Adipose tissue (tissue), 3 donors: ENCODE results near the gene HBA1. TPM values are rescaled to one million over a fixed set of nuclear protein-coding genes. Genes with fewer than 3 reads are reported as not detected.
"Not testable (repeated sequence)": the region's sequence is repeated elsewhere in the genome, so short reads cannot be mapped to it uniquely, and the experiment has no call there.

Source experiments
- H3K27ac ChIP-seq: one replicate; pipeline ENCODE4 v1.5.1; 2013; ENCODE audit warnings: low read depth, low read length
- WGBS, 3 donors: extraction: QIAGEN DNeasy Blood & Tissue Kit; methylation state at CpG; one replicate each; pipeline ENCODE4 v1.1.7; 2013; 5-methylcytosine and 5-hydroxymethylcytosine counted together
- polyA plus RNA-seq, 3 donors: library from polyadenylated mRNA; stranded (reverse); fragments of 200-250 nt; gene quantifications; one replicate each; pipeline ENCODE4 v1.2.3, GENCODE V29; 2013
- donor health status: healthy with polysubstance abuse.
- donor health status: Bipolar disorder and iron deficiency.
- donor health status: healthy.

HBA1 gene
- polyA plus RNA-seq, 3 donors = 6.7 to 330 (median 28.5) TPM

DNA sequence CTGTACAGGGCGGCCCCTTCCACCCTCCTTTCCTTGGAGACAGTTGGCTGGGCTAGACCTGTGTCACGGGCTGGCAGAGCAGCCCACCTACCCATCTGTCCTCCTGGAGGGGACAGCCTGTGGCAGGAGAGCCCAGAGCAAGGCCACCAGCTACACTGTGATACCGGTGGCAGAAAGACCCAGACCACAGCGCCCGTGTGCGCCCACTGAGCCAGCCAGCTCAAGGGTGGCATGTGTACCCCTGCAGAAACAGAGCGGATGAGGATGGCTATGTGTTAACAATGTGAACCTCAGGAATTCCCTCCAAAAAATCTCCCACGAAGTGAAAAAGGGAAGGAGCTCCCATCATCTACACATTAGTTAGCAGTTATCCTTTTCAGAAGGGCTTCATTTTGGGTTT lies 10.8 kb downstream of the HBA1 start:
- 94 to 98% (median 98%) methylated on average over 8 of the region's 8 CpGs for WGBS, 3 donors

DNA sequence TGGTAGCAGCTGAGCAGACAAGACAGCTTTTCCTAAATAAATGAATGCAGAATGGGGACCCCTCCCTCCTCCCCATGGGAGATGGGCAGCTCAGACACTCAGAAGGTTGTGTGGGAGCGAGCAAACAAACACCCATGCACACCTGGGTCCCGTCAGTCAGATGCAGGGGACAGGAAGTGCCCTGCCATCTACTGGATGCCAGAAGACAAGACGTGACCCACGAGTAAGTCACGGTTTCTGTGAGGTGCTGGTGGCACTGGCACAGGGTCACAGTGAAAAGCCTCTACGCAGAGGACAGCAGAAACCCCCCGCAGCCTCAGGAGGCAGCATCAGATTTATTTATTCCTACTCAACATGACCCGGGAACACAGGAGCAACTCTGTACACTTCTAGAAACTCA lies 12.2 kb downstream of the HBA1 start:
- 68 to 82% (median 74%) methylated on average over 8 of the region's 8 CpGs for WGBS, 3 donors
- H3K27ac ChIP-seq = no peak overlapping the region

More for the DNA sequence above, 10.8 kb downstream of the HBA1 start:
- no peak overlapping the region for H3K27ac ChIP-seq

DNA sequence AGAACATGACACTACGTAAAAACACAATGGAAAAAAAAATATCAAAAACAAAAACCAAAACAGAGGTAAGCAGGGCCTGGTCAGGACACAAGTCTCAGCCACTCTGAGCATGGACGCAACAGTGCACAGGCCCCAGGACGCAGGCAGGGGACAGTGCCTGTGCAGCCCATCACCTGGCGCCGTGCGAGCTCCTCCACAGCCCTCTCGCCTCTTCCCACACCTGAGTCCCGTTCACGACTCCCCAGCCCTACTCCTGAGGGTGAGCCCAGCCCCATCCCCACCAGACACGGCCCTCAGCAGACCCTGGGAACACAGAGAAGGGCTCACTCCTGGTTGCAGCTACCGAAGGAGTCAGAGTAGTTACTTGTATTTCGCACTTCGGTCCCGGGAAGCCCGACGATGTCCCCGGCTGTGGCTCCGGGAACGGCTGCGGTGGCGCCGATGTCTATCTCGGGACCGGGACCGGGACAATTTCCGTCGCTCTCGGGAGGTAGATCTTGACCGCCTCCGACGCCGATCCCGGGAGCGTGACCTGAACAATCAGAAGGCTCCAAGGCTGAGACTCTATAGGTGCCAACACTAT lies 13.2 kb downstream of the HBA1 start:
- no peak overlapping the region for H3K27ac ChIP-seq
- WGBS, 3 donors = 92 to 95% (median 95%) methylated on average over 34 of the region's 34 CpGs

GRCh38 chr16:191831-192230 lies 15.4 kb downstream of the HBA1 start:
- H3K27ac ChIP-seq = no peak overlapping the region
- WGBS, 3 donors = 84 to 90% (median 86%) methylated on average over 4 of the region's 4 CpGs

DNA sequence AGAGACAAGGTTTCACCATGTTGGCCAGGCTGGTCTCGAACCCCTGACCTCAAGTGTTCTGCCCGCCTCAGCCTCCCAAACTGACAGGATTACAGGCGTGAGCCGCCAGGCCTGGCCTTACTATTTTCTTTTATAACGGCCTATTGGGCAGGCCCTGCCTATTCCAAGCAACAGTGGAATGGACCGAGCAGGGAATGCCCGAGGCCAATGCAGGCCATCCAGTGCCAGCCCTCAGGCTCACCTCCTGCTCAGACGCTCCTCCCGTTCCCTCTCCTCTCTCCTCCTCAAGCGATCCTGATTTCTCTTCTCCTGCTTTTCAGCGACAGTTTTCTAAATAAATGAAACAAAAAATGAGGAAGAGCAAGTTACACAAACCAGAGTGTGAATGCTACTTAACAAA lies 16.2 kb downstream of the HBA1 start:
- H3K27ac ChIP-seq = no peak overlapping the region
- 93 to 96% (median 95%) methylated on average over 11 of the region's 11 CpGs for WGBS, 3 donors

DNA sequence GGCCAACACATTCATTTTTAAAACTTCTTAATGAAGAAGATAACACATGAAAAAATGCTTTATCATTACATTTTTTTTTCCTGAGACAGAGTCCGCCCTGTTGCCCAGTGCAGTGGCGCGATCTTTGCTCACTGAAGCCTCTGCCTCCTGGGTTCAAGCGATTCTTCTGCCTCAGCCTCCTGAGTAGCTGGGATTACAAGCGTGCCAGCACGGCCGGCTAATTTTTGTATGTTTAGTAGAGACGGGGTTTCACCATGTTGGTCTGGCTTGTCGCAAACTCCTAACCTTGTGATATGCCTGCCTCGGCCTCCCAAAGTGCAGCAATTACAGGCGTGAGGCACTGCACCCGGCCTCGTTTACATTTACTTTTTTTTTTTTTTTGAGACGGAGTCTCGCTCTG lies 17.0 kb downstream of the HBA1 start:
- 92 to 94% (median 93%) methylated on average over 13 to 15 of the region's 15 CpGs for WGBS, 3 donors
- no peak overlapping the region for H3K27ac ChIP-seq

DNA sequence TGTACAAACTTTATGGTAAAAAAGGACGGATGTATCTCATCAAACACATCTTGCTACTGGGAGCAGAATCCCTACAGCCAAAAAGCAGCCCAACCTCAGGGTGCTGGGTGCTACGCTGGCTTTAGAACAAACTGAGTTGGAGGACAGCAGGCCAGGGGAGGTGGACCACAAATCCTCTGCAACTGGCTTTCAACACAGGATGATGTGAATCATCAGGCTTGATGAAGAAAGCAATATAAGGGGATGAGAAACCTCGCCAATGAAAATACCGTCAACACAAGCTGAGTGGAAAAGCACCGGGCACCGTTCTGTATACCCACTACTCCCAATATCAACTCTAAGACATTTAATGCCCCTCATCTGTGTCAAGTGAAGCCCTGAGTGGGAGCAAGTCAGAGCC lies 18.0 kb downstream of the HBA1 start:
- WGBS, 3 donors = 86 to 97% (median 90%) methylated on average over 6 of the region's 6 CpGs
- H3K27ac ChIP-seq = no peak overlapping the region

- H3K27ac ChIP-seq = no peak overlapping the region
- WGBS, 3 donors = 92 to 99% (median 93%) methylated on average over 5 of the region's 5 CpGs
Measured at GRCh38 chr16:200388-200787, 23.9 kb downstream of the HBA1 start.

DNA sequence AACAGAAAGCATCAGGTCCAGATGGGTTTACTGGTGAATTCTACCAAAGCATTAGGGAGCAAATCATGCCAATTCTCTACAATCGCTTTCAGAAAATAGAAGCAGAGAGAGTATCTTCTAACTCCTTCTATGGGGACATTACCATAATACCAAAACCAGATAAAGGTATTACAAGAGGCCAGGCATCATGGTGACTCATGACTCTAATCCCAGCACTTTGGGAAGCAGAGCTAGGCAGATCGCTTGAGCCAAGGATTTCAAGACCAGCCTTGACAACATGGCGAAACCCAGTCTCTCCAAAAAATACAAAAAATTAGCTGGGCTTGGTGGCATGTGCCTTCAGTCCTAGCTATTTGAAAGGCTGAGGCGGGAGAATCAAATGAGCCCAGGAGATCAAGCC lies 26.8 kb downstream of the HBA1 start:
- no peak overlapping the region for H3K27ac ChIP-seq
- WGBS, 3 donors = 91 to 98% (median 96%) methylated on average over 4 of the region's 4 CpGs

GRCh38 chr16:204046-204445 lies 27.6 kb downstream of the HBA1 start:
- WGBS, 3 donors = 91 to 96% (median 94%) methylated on average over 9 of the region's 9 CpGs
- not testable (repeated sequence) for H3K27ac ChIP-seq

DNA sequence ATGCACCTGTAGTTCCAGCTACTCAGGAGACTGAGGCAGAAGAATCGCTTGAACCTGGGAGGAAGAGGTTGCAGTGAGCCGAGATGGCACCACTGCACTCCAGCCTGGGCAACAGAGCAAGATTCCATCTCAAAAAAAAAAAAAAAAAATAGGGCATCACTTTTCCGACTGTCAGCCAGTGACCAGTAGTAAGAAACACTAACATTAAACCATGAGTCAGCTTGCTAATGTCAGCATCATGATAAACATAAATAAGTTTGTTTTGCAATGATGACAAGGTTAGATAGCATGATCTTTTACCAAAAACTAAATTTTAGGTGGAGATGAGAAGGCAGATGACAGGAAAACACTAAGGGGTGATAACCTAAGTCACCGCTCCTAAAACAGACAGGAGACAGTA lies 32.9 kb downstream of the HBA1 start:
- whole genome bisulfite sequencing, 3 donors = 86 to 96% (median 95%) methylated on average over 4 of the region's 4 CpGs
- not testable (repeated sequence) for H3K27ac ChIP-seq

- WGBS, 3 donors = 87 to 91% (median 87%) methylated on average over 14 of the region's 14 CpGs
- H3K27ac ChIP-seq = not testable (repeated sequence)
Measured at GRCh38 chr16:211631-212180, 35.2 kb downstream of the HBA1 start.

DNA sequence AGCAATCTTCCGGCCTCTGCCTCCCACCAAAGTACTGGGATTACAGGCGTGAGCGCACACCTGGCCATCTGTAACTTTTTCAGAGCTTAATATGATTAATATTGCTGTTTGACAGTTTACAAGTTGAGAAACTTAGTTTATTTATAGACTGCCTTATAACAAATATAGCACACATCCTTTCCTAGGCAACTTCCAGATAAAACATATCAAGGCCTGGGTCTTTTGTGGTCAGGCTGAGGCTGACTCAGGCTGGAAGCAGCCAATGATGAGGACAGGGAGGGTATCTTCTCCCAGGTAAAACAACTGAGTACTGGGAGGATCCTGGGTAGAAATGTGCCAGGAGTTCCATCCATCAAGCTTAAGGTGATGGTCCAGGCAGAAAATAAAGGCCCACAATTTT lies 36.5 kb downstream of the HBA1 start:
- WGBS, 3 donors = 72 to 98% (median 92%) methylated on average over 3 of the region's 3 CpGs

GRCh38 chr16:220021-220420 lies 43.5 kb downstream of the HBA1 start:
- no peak overlapping the region for H3K27ac ChIP-seq
- WGBS, 3 donors = 64 to 79% (median 72%) methylated on average over 4 of the region's 4 CpGs

More for the DNA sequence above, 36.5 kb downstream of the HBA1 start:
- no peak overlapping the region for H3K27ac ChIP-seq

Other genes with a start within 250 kb of the HBA1 start
- 10 to 100 TPM in 1 of 3 donors, 1 to 10 TPM in 2; 7.8 to 11.2 (median 9.8) TPM for gene POLR3K, start 123.1 kb upstream of the HBA1 start, polyA plus RNA-seq
- 10 to 100 TPM; 12.7 to 30.4 (median 26.9) TPM for gene SNRNP25, start 122.9 kb upstream of the HBA1 start, polyA plus RNA-seq
- gene RHBDF1, start 104.0 kb upstream of the HBA1 start, polyA plus RNA-seq = 10 to 100 TPM; 12.2 to 35.7 (median 33.0) TPM
- 10 to 100 TPM; 65.6 to 93.3 (median 72.0) TPM for gene MPG, start 98.5 kb upstream of the HBA1 start, polyA plus RNA-seq
- 10 to 100 TPM; 14.5 to 21.0 (median 20.1) TPM for gene NPRL3, start 38.0 kb upstream of the HBA1 start, polyA plus RNA-seq
- under 1 TPM in 2 of 3 donors, not detected in 1; 0.12 to 0.71 TPM for gene HBZ, start 24.0 kb upstream of the HBA1 start, polyA plus RNA-seq
- gene HBM, start 10.7 kb upstream of the HBA1 start, polyA plus RNA-seq = 1 to 10 TPM in 1 of 3 donors, not detected in 2; 1.9 TPM
- gene HBA2, start 3.8 kb upstream of the HBA1 start, polyA plus RNA-seq = 100 to 1,000 TPM in 1 of 3 donors, 10 to 100 TPM in 2; 24.5 to 982 (median 57.9) TPM
- gene HBQ1, start 3.8 kb downstream of the HBA1 start, polyA plus RNA-seq = under 1 TPM in 1 of 3 donors, not detected in 2; 0.40 TPM
- gene LUC7L, start 52.8 kb downstream of the HBA1 start, polyA plus RNA-seq = 10 to 100 TPM; 36.1 to 83.2 (median 36.3) TPM
- gene FAM234A, start 58.1 kb downstream of the HBA1 start, polyA plus RNA-seq = 100 to 1,000 TPM in 1 of 3 donors, 10 to 100 TPM in 2; 41.5 to 108 (median 59.5) TPM
- 10 to 100 TPM in 2 of 3 donors, 1 to 10 TPM in 1; 7.2 to 26.4 (median 13.7) TPM for gene RGS11, start 99.3 kb downstream of the HBA1 start, polyA plus RNA-seq
- gene ARHGDIG, start 103.9 kb downstream of the HBA1 start, polyA plus RNA-seq = 10 to 100 TPM in 1 of 3 donors, 1 to 10 TPM in 1, under 1 TPM in 1; 0.22 to 78.0 (median 4.1) TPM
- gene PDIA2, start 106.5 kb downstream of the HBA1 start, polyA plus RNA-seq = 100 to 1,000 TPM in 1 of 3 donors, 1 to 10 TPM in 2; 2.1 to 836 (median 6.5) TPM
- gene AXIN1, start 176.0 kb downstream of the HBA1 start, polyA plus RNA-seq = 10 to 100 TPM; 11.8 to 18.4 (median 15.8) TPM
- 10 to 100 TPM; 36.6 to 75.1 (median 70.4) TPM for gene MRPL28, start 193.9 kb downstream of the HBA1 start, polyA plus RNA-seq
- 10 to 100 TPM; 33.2 to 53.3 (median 47.0) TPM for gene PGAP6, start 205.3 kb downstream of the HBA1 start, polyA plus RNA-seq
- gene NME4, start 220.5 kb downstream of the HBA1 start, polyA plus RNA-seq = 100 to 1,000 TPM in 2 of 3 donors, 10 to 100 TPM in 1; 30.1 to 223 (median 130) TPM
- 10 to 100 TPM; 11.9 to 22.8 (median 20.2) TPM for gene DECR2, start 225.2 kb downstream of the HBA1 start, polyA plus RNA-seq
- gene RAB11FIP3, start 249.0 kb downstream of the HBA1 start, polyA plus RNA-seq = 10 to 100 TPM; 20.7 to 27.3 (median 21.9) TPM